GM15510 (cell line): ENCODE results near the gene PANK4.
A peak's percentile ranks its signal among the peaks of the same experiment; 100 is the strongest.

Source experiments
- POLR2A ChIP-seq: IDR thresholded peaks from 3 replicates; pipeline ENCODE4 v1.6.1; 2011; ENCODE audit warnings: borderline replicate concordance; ENCODE audit not compliant: insufficient read length; ENCODE audit errors: extremely low read depth

PANK4 gene

GRCh38 chr1:2547210-2548067, 21.0 kb upstream of the PANK4 start:
- peak; percentile 32 for TF ChIP-seq POLR2A

GRCh38 chr1:2546515-2547209, 20.3 kb upstream of the PANK4 start:
- peak; percentile 52 for TF ChIP-seq POLR2A

- TF ChIP-seq POLR2A, result peak; percentile 98
Observed at GRCh38 chr1:2545754-2546514, 19.5 kb upstream of the PANK4 start.

GRCh38 chr1:2544875-2545640, 18.7 kb upstream of the PANK4 start:
- no peak for TF ChIP-seq POLR2A

- TF ChIP-seq POLR2A, result no peak
Observed at GRCh38 chr1:2544093-2544874, 17.9 kb upstream of the PANK4 start.

GRCh38 chr1:2543543-2544092, 17.2 kb upstream of the PANK4 start:
- TF ChIP-seq POLR2A, result no peak

GRCh38 chr1:2542246-2542915, 16.0 kb upstream of the PANK4 start:
- no peak for TF ChIP-seq POLR2A

GRCh38 chr1:2541619-2542245, 15.3 kb upstream of the PANK4 start:
- TF ChIP-seq POLR2A, result no peak

DNA sequence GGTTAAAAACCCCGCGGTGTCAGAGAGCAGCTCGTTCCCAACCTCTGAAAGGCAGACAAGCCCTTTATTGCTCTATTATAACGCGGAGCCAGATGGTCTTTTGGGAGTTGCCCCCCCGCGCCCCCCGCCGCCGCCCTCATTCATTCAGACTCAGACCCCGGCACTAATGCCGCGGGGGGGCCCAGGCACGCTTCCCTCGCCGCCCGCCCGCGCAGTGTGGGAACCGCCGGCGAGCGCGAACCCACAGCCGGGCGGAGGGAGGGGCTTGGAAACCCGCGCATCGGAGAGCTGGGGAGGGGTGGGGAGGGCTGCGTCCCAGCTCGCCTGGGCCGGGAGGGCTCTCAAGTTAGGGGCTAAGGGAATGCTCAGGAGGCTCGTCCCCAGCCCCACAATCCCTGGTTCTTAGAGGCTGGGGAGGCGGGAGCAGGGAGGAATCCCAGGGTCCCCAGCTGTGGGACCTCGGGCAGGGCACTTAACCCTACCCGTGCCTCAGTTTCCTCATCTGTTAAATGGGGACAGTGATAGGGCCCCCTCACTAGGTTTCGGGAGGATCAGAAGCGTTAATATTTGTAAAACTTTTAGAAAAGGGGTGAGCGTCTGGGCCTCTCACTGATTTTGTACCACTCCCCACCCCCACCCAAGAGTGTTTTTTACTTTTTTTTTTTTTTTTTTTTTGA, 14.6 kb upstream of the PANK4 start:
- TF ChIP-seq POLR2A, result no peak

DNA sequence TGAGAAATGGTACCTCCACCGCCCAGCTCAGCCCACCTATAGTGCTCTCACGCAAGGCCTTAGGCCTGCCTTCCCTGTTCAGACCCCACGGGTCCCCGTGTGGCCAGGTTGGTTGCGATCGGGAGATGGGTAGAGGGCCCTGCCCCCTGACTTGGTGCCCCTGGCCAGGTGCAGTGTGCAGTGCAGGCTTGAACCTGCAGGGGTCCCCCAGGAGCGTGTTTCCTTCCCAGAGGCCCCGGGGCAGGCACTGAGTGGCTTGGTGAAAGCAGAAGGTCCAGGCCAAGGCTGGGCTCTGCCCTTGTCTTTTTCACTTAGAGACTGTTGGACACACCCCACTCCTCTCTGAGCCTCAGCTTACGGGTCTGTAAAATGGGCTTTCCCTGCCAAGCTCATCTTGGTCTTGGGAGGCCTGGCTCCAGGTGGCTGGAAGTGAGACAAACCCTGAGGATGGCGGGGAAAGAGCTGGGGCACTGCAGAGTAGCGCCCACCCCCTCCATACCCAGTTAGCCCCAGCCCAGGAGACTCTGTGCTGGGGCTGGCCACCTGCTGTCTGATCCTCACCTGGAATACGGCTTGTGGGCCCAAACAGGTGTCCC, 13.0 kb upstream of the PANK4 start:
- TF ChIP-seq POLR2A, result no peak

- no peak for TF ChIP-seq POLR2A
Observed at GRCh38 chr1:2538872-2539271, 12.5 kb upstream of the PANK4 start.

DNA sequence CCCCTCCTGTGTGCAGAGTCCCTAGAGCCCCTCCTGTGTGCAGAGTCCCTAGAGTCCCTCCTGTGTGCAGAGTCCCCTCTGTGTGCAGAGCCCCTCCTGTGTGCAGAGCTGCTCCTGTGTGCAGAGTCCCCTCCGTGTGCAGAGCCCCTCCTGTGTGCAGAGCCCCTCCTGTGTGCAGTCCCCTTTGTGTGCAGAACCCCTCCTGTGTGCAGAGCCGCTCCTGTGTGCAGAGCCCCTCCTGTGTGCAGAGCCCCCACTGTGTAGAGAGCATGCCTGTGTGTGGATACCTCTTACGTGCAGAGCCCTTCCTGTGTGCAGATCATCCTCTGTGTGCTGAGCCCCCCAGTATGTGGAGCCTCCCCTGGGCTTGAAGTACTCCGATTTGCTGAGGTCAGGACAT, 12.0 kb upstream of the PANK4 start:
- TF ChIP-seq POLR2A, result no peak
